GM19238 (cell line): ENCODE results near the gene PBOV1.

Source experiments
- DNase-seq: peaks from one replicate; pipeline ENCODE4 v3.0.0; 2011; ENCODE audit warnings: low spot score; ENCODE audit not compliant: insufficient read length

PBOV1 gene

GRCh38 chr6:138218449-138218848, at the start of gene PBOV1:
PBOV1 (minus strand) TSS chr6:138218491; CDS start chr6:138218395, 96 bp downstream.
- DNase-seq = no peak

GRCh38 chr6:138266095-138266494, 47.8 kb upstream of the PBOV1 start:
- DNase-seq = no peak

GRCh38 chr6:138264372-138264880, 46.1 kb upstream of the PBOV1 start:
- no peak for DNase-seq

GRCh38 chr6:138263963-138264362, 45.7 kb upstream of the PBOV1 start:
- DNase-seq = no peak

- DNase-seq = no peak
Measured at GRCh38 chr6:138261116-138261780, 43.0 kb upstream of the PBOV1 start.

GRCh38 chr6:138258991-138259390, 40.7 kb upstream of the PBOV1 start:
- no peak for DNase-seq

- no peak for DNase-seq
Measured at GRCh38 chr6:138258197-138258596, 39.9 kb upstream of the PBOV1 start.

GRCh38 chr6:138257638-138258040, 39.3 kb upstream of the PBOV1 start:
- DNase-seq = no peak

GRCh38 chr6:138255443-138255842, 37.2 kb upstream of the PBOV1 start:
- no peak for DNase-seq

- DNase-seq = no peak
Measured at GRCh38 chr6:138253731-138254130, 35.4 kb upstream of the PBOV1 start.

- DNase-seq = no peak
Measured at GRCh38 chr6:138250513-138251247, 32.4 kb upstream of the PBOV1 start.

GRCh38 chr6:138250053-138250452, 31.8 kb upstream of the PBOV1 start:
- no peak for DNase-seq

- no peak for DNase-seq
Measured at GRCh38 chr6:138248878-138249277, 30.6 kb upstream of the PBOV1 start.

- no peak for DNase-seq
Measured at GRCh38 chr6:138248011-138248410, 29.7 kb upstream of the PBOV1 start.

GRCh38 chr6:138246650-138247440, 28.6 kb upstream of the PBOV1 start:
- no peak for DNase-seq

GRCh38 chr6:138245751-138246150, 27.5 kb upstream of the PBOV1 start:
- no peak for DNase-seq

- no peak for DNase-seq
Measured at GRCh38 chr6:138242987-138243592, 24.8 kb upstream of the PBOV1 start.

GRCh38 chr6:138241934-138242333, 23.6 kb upstream of the PBOV1 start:
- DNase-seq = no peak

GRCh38 chr6:138241381-138241780, 23.1 kb upstream of the PBOV1 start:
- no peak for DNase-seq

GRCh38 chr6:138240476-138241245, 22.4 kb upstream of the PBOV1 start:
- no peak for DNase-seq

GRCh38 chr6:138239774-138240173, 21.5 kb upstream of the PBOV1 start:
- no peak for DNase-seq
